Ascending aorta (tissue), 2 donors: Measurements from ENCODE around the gene GUCY2F. TPM values are rescaled to one million over a fixed set of nuclear protein-coding genes. Genes with fewer than 3 reads are reported as not detected.
A peak's percentile ranks its signal among the peaks of the same experiment; 100 is the strongest.

Experiments
- DNase-seq, 2 donors: peaks; one replicate each; pipeline ENCODE4 v3.0.0-alpha.2; 2019; ENCODE audit warnings: low spot score in 2 of 2
- H3K27ac ChIP-seq, 2 donors: fragments of 200-600 bp; sonication (generic); one replicate each; pipeline ENCODE4 v1.5.1; 2016 to 2017; ENCODE audit warnings: mild to moderate bottlenecking in 1 of 2
- H3K27me3 ChIP-seq: fragments of 200-600 bp; sonication (generic); one replicate; pipeline ENCODE4 v1.5.1; 2017
- H3K36me3 ChIP-seq, 2 donors: fragments of 200-600 bp; sonication (generic); one replicate each; pipeline ENCODE4 v1.5.1; 2016
- H3K4me1 ChIP-seq, 2 donors: fragments of 200-600 bp; sonication (generic); one replicate each; pipeline ENCODE4 v1.5.1; 2016 to 2017; ENCODE audit warnings: mild to moderate bottlenecking in 1 of 2
- H3K4me3 ChIP-seq, 2 donors: fragments of 200-600 bp; sonication (generic); one replicate each; pipeline ENCODE4 v1.5.1; 2016 to 2017; ENCODE audit warnings: mild to moderate bottlenecking in 1 of 2
- H3K9me3 ChIP-seq, 2 donors: fragments of 200-600 bp; sonication (generic); one replicate each; pipeline ENCODE4 v1.5.1; 2016
- CTCF ChIP-seq, 3 experiments: fragments of 200-600 bp in 2 of 3; fragments of 450-650 bp in 1 of 3; sonication (generic) in 2 of 3; IDR thresholded peaks; one replicate each; pipeline ENCODE4 v1.5.1; 2016 to 2019; ENCODE audit warnings: antibody characterized with exemption in 3 of 3, mild to moderate bottlenecking in 1 of 3, moderate library complexity in 1 of 3
- intact Hi-C: fragments of 100-400 bp; cut with DNase I; formaldehyde crosslinking; loops from one replicate; pipeline ENCODE4 v1.15.1; 2023
- total RNA-seq: library from RNA; depleted of rRNA; stranded (reverse); fragments of >200 nt; gene quantifications from one replicate; pipeline ENCODE4 v1.1.0, GENCODE V29; 2016

Gene GUCY2F
- total RNA-seq, 1 donor from 2014 or later = not detected

DNA sequence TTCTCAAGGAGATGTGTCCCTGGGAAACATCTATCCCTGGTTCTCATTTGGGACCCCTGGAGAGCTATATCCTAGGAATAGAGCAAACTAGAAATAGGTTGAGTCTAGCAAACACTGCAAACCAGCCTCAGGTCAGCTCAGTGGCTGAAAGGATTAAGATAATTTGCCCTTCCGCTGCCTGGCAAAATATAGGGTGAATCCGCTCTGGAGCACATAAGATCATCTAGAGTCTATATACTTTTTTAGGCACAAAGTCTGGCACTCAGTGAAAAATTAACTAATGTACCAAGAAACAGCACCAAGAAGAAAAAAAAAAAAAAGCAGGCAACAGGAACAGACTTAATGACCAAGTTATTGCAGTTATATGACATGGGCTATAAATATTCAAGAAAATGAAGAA lies 7.3 kb upstream of the GUCY2F start:
- no peak for DNase-seq
- no peak for TF ChIP-seq CTCF (IDR thresholded peaks at IDR 0.05)
- intact Hi-C loops = no loop called here
- H3K27me3 ChIP-seq = no peaks in the 10 kb centered on the region
- no peaks in the 10 kb centered on the region for H3K4me1 ChIP-seq
- no peaks in the 10 kb centered on the region for H3K36me3 ChIP-seq
- no peaks in the 10 kb centered on the region for H3K9me3 ChIP-seq
- H3K27ac ChIP-seq = no peak overlapping the region
- H3K4me3 ChIP-seq = no peak overlapping the region

- DNase-seq = no peak
- no peaks in the 10 kb centered on the region for H3K9me3 ChIP-seq
- no peaks in the 10 kb centered on the region for H3K27me3 ChIP-seq
- no peak overlapping the region for H3K4me3 ChIP-seq
- intact Hi-C loops = loop anchor here (2.0 kb wide), 1 partner anchor 403 kb away; no protein-coding TSS in a partner anchor
- H3K36me3 ChIP-seq = no peaks in the 10 kb centered on the region
- no peaks in the 10 kb centered on the region for H3K4me1 ChIP-seq
- H3K27ac ChIP-seq = no peak overlapping the region
- TF ChIP-seq CTCF (IDR thresholded peaks at IDR 0.05) = no peak
These were observed 5.8 kb upstream of the GUCY2F start for GRCh38 chrX:109487640-109488039.

DNA sequence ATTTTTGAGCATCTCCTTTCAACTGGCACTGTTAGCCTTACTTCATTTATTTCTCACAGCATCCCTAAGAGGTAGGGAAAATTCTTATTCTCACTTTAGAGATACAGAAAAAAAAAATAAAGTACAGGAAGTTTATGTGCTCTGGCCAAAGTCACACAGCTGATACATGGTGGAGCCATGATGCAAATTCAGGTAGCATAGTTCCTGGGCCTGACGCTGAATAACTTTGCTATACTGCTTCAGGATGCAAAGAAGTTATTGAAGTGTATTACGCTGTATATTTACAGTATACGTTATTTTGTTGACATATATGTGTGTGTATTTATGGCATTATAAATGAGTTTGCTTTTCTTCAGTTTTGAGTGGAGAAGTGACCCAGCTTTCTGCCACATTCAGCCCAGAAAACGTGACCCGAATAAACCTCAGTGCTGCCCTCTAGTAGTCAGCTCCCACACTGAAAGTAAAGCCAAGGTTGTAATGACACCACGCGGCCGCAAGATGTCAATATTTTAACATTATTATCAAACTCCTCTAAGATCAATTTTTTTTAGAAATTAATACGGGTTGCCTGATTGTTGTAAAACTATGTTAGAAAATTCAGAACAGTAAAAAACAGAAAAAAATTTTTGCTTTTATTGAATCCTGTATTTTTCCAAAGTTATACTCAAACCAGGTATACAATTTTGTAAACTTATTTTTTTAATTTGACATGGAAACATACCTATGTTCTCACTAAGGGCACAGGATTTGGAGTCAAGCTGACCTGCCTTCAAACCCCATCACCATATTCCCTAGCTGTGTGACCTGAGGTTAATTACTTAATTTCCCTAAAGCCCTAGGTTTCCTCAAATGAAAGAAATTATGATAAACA lies 3.8 kb upstream of the GUCY2F start:
- peak; percentile 82 to 98 (median 91) for TF ChIP-seq CTCF (IDR thresholded peaks at IDR 0.05)
- H3K27me3 ChIP-seq = no peaks in the 10 kb centered on the region
- no peaks in the 10 kb centered on the region for H3K36me3 ChIP-seq
- intact Hi-C loops = loop anchor here (2.0 kb wide), 2 partner anchors 147 to 405 kb away; no protein-coding TSS in a partner anchor
- H3K27ac ChIP-seq = no peak overlapping the region
- no peak overlapping the region for H3K4me3 ChIP-seq
- peak; percentile 10 to 83 for DNase-seq
- H3K9me3 ChIP-seq = no peaks in the 10 kb centered on the region
- no peaks in the 10 kb centered on the region for H3K4me1 ChIP-seq

- no peak for TF ChIP-seq CTCF (IDR thresholded peaks at IDR 0.05)
- no peaks in the 10 kb centered on the region for H3K9me3 ChIP-seq
- no peaks in the 10 kb centered on the region for H3K36me3 ChIP-seq
- no peak overlapping the region for H3K27ac ChIP-seq
- intact Hi-C loops = loop anchor here (2.0 kb wide), 1 partner anchor 148 kb away; no protein-coding TSS in a partner anchor
- no peaks in the 10 kb centered on the region for H3K4me1 ChIP-seq
- no peak overlapping the region for H3K4me3 ChIP-seq
- DNase-seq = no peak
- H3K27me3 ChIP-seq = no peaks in the 10 kb centered on the region
These were observed 3.0 kb upstream of the GUCY2F start for GRCh38 chrX:109484886-109485285.

DNA sequence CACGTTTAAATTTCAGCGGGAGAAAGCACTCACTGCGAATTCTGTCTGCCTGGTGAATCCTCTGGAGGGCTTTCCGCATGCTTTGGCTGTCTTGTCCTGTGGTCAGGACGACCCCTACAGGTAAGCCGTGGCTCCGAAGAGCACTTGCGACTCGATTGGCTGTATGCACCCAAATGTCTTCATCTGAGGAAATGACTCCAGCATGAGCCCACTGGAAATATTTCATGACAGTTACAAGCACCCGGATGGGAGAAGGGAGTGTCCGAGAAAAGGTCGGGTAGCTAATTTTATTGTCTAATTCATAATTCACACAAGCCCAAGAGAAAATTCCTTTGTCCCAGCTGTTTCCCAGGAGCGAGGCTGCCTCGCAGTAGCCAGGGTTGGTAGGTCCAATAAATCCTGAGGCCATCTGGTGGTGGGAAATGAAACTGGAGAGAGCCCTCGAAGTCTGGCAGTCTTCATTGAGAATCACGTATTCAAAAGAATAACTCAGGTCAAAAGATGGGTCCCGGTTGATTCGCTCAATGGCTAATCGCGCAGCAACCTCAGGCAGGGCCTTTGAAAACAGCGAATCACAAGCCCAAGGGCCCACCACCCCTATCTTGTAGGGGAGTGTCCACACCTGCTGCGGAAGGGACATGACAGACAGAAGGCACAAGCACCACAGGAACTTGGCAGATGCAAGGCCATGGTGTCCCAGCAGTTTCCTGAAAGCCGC lies 6.6 kb downstream of the GUCY2F start:
- Histone ChIP-seq H3K9me3 (no peaks in the 10 kb centered on the region), H3K4me1 (no peaks in the 10 kb centered on the region), H3K36me3 (no peaks in the 10 kb centered on the region), H3K4me3 (no peak overlapping the region), H3K27me3 (no peaks in the 10 kb centered on the region), H3K27ac (no peak overlapping the region)
- DNase-seq = no peak
- intact Hi-C loops = loop anchor here (10.0 kb wide), 1 partner anchor 1251 kb away; no protein-coding TSS in a partner anchor
- peak; percentile 15 to 46 (median 41) for TF ChIP-seq CTCF (IDR thresholded peaks at IDR 0.05)
